Omental fat pad (tissue), 4 donors: ENCODE measurements around the gene VIPAS39. TPM values are rescaled to one million over a fixed set of nuclear protein-coding genes. Genes with fewer than 3 reads are reported as not detected.
"Not testable (repeated sequence)": the region's sequence is repeated elsewhere in the genome, so short reads cannot be mapped to it uniquely, and the experiment has no call there.

Experiments used
- ATAC-seq: fragments of 150-250 bp; one replicate; pipeline ENCODE4 v1.9.1; 2016; ENCODE audit warnings: mild to moderate bottlenecking, moderate library complexity; ENCODE audit not compliant: low FRiP score
- DNase-seq: peaks from one replicate; pipeline ENCODE4 v3.0.0-alpha.2; 2019; ENCODE audit warnings: low spot score
- CTCF ChIP-seq, 3 donors: fragments of 450-650 bp; IDR thresholded peaks; one replicate each; pipeline ENCODE4 v1.5.1; 2016 to 2017; ENCODE audit warnings: antibody characterized with exemption in 3 of 3, mild to moderate bottlenecking in 3 of 3, moderate library complexity in 2 of 3
- total RNA-seq, 4 donors: library from RNA; depleted of rRNA; stranded (reverse); fragments of >200 nt; gene quantifications; one replicate each; pipeline ENCODE4 v1.1.0, GENCODE V29; 2016

The VIPAS39 gene
- total RNA-seq, 4 donors from 2014 or later = 9.5 to 17.3 (median 14.3) TPM

- no peak for ATAC-seq
- TF ChIP-seq CTCF (IDR thresholded peaks at IDR 0.05) = no peak
These were observed 32.5 kb downstream of the VIPAS39 start for GRCh38 chr14:77424862-77425261.

GRCh38 chr14:77423423-77423822 is 34.0 kb downstream of the VIPAS39 start, which contains the start of gene NOXRED1:
Gene NOXRED1 (minus strand): TSS chr14:77423523. CDS start chr14:77422889, 634 bp downstream.
- DNase-seq (no peak), ATAC-seq (no peak)
- TF ChIP-seq CTCF (IDR thresholded peaks at IDR 0.05) = no peak

More at GRCh38 chr14:77424862-77425261, 32.5 kb downstream of the VIPAS39 start:
- DNase-seq = no peak

- no peak for DNase-seq
- no peak for ATAC-seq
- no peak for TF ChIP-seq CTCF (IDR thresholded peaks at IDR 0.05)
These were observed 36.2 kb downstream of the VIPAS39 start for GRCh38 chr14:77421201-77421600.

GRCh38 chr14:77416836-77417235 is 40.6 kb downstream of the VIPAS39 start:
- ATAC-seq (no peak), DNase-seq (no peak)
- TF ChIP-seq CTCF (IDR thresholded peaks at IDR 0.05) = no peak

- ATAC-seq, DNase-seq: not testable (repeated sequence)
These were observed 41.3 kb downstream of the VIPAS39 start for GRCh38 chr14:77416098-77416497.

- DNase-seq, ATAC-seq: not testable (repeated sequence)
These were observed 41.9 kb downstream of the VIPAS39 start for GRCh38 chr14:77415403-77416030.

- ATAC-seq = no peak
- DNase-seq = no peak
- TF ChIP-seq CTCF (IDR thresholded peaks at IDR 0.05) = no peak
These were observed 48.3 kb downstream of the VIPAS39 start for GRCh38 chr14:77409131-77409533.

GRCh38 chr14:77407158-77407557 is 50.2 kb downstream of the VIPAS39 start:
- ATAC-seq = no peak
- TF ChIP-seq CTCF (IDR thresholded peaks at IDR 0.05) = no peak
- DNase-seq = no peak
